Testis (tissue), 2 donors: Measurements from ENCODE around the gene ANGEL2.

Experiments
- POLR2A ChIP-seq: fragments of 450-650 bp; IDR thresholded peaks from one replicate; pipeline ENCODE4 v1.6.1; 2017; ENCODE audit warnings: antibody characterized with exemption, mild to moderate bottlenecking, moderate library complexity
- TF ChIP-seq, protein P1 (sequence below), 3 experiments: fragments of 450-650 bp in 2 of 3; fragments of 200-600 bp in 1 of 3; sonication (generic) in 1 of 3; IDR thresholded peaks; one replicate each; pipeline ENCODE4 v1.5.1; 2016 to 2019; ENCODE audit warnings: antibody characterized with exemption in 3 of 3, mild to moderate bottlenecking in 2 of 3, moderate library complexity in 1 of 3

DNA sequence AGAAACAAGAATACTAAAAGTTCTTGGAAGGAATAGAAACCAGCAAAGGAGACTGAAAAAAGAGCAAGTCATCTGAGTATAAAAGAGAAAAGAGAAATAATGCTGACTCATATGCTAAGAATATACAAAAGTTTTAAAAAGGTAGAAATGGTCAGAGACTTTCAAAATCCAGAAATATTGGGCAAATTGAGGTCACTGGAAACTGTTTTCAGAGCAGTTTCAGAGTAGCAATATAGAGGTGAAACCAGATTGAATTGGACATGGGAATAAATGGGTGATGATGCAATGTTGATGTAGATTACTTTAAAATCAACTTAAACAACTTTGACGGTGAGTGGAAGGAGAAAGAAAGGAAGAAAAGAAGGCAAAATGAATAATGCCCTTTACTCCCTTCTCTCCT, 33.6 kb upstream of the ANGEL2 start:
- TF ChIP-seq, protein P1, sequence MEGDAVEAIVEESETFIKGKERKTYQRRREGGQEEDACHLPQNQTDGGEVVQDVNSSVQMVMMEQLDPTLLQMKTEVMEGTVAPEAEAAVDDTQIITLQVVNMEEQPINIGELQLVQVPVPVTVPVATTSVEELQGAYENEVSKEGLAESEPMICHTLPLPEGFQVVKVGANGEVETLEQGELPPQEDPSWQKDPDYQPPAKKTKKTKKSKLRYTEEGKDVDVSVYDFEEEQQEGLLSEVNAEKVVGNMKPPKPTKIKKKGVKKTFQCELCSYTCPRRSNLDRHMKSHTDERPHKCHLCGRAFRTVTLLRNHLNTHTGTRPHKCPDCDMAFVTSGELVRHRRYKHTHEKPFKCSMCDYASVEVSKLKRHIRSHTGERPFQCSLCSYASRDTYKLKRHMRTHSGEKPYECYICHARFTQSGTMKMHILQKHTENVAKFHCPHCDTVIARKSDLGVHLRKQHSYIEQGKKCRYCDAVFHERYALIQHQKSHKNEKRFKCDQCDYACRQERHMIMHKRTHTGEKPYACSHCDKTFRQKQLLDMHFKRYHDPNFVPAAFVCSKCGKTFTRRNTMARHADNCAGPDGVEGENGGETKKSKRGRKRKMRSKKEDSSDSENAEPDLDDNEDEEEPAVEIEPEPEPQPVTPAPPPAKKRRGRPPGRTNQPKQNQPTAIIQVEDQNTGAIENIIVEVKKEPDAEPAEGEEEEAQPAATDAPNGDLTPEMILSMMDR (IDR thresholded peaks at IDR 0.05), result no peak
- TF ChIP-seq POLR2A, result no peak
